Measurements from ENCODE around the gene RSU1. TPM values are rescaled to one million over a fixed set of nuclear protein-coding genes. Genes with fewer than 3 reads are reported as not detected.

Gene RSU1
- total and polyA plus RNA-seq, 2 experiments from 2014 or later = 109 to 236 TPM

GRCh38 chr10:16570731-16571130 is 246.5 kb downstream of the RSU1 start:
- Histone ChIP-seq H3K4me1 (ENCODE audit: insufficient read depth) (no peaks in the 10 kb centered on the region), H3F3A (ENCODE audit: insufficient read depth) (no peaks in the 10 kb centered on the region), H4K20me1 (ENCODE audit: insufficient read depth) (no peaks in the 10 kb centered on the region), H3K9me3 (ENCODE audit: low read depth) (no peaks in the 10 kb centered on the region), H3K79me2 (ENCODE audit: insufficient read depth) (no peaks in the 10 kb centered on the region), H3K9me2 (ENCODE audit: insufficient read depth) (no peaks in the 10 kb centered on the region), H3K9ac (no peak overlapping the region), H3K4me2 (ENCODE audit: unreplicated experiment) (no peak overlapping the region), H3K27me3 (replicated peaks; ENCODE audit: insufficient read depth) (no peaks in the 10 kb centered on the region; the same call in 1 of the 2 replicates), H3K36me3 (ENCODE audit: low read depth) (no peaks in the 10 kb centered on the region), H3K4me3 (no peak overlapping the region), H2AFZ (no peak overlapping the region), H3K27ac (no peak overlapping the region)
- DNase-seq = no peak
- TF ChIP-seq EZH2phosphoT487 (IDR thresholded peaks at IDR 0.05; ENCODE audit: insufficient read depth, low read depth) = no peak
- TF ChIP-seq EZH2 (IDR thresholded peaks at IDR 0.05; ENCODE audit: insufficient read depth, poor library complexity, severe bottlenecking) = no peak
- WGBS, 2 experiments (ENCODE audit: low coverage in 1 of 2, low lambda C conversion rate in 2 of 2, missing lambda C conversion rate in 2 of 2) = 47 to 50% methylated on average over 4 of the region's 4 CpGs
- in situ Hi-C loops (cut with MboI) = no loop called here

GRCh38 chr10:16566202-16566805 is 250.9 kb downstream of the RSU1 start:
- Histone ChIP-seq H3K36me3 (ENCODE audit: low read depth) (no peaks in the 10 kb centered on the region), H3K9me3 (ENCODE audit: low read depth) (no peaks in the 10 kb centered on the region), H3K27me3 (replicated peaks; ENCODE audit: insufficient read depth) (no peaks in the 10 kb centered on the region; the same call in 1 of the 2 replicates), H3K4me3 (no peak overlapping the region), H3F3A (ENCODE audit: insufficient read depth) (no peaks in the 10 kb centered on the region), H3K9ac (no peak overlapping the region), H3K4me1 (ENCODE audit: insufficient read depth) (no peaks in the 10 kb centered on the region), H3K27ac (no peak overlapping the region), H2AFZ (no peak overlapping the region), H4K20me1 (ENCODE audit: insufficient read depth) (no peaks in the 10 kb centered on the region), H3K79me2 (ENCODE audit: insufficient read depth) (no peaks in the 10 kb centered on the region), H3K9me2 (ENCODE audit: insufficient read depth) (no peaks in the 10 kb centered on the region), H3K4me2 (ENCODE audit: unreplicated experiment) (no peak overlapping the region)
- TF ChIP-seq EZH2phosphoT487 (IDR thresholded peaks at IDR 0.05; ENCODE audit: insufficient read depth, low read depth) (no peak), EZH2 (IDR thresholded peaks at IDR 0.05; ENCODE audit: insufficient read depth, poor library complexity, severe bottlenecking) (no peak)
- in situ Hi-C loops (cut with MboI) = no loop called here
- 54 to 63% methylated on average over 5 to 7 of the region's 7 CpGs for WGBS, 2 experiments (ENCODE audit: low coverage in 1 of 2, low lambda C conversion rate in 2 of 2, missing lambda C conversion rate in 2 of 2)
- DNase-seq = no peak

- H3K9me3 ChIP-seq (ENCODE audit: low read depth) = no peaks in the 10 kb centered on the region
- TF ChIP-seq EZH2 (IDR thresholded peaks at IDR 0.05; ENCODE audit: insufficient read depth, poor library complexity, severe bottlenecking) (no peak), EZH2phosphoT487 (IDR thresholded peaks at IDR 0.05; ENCODE audit: insufficient read depth, low read depth) (no peak)
- H3K27ac ChIP-seq = no peak overlapping the region
- no peak overlapping the region for H3K4me3 ChIP-seq
- H2AFZ ChIP-seq = 0 out of 2 replicates have a peak overlapping the region, but pooled peaks have one; percentile 14
- no peaks in the 10 kb centered on the region for H3K4me1 ChIP-seq (ENCODE audit: insufficient read depth)
- no peaks in the 10 kb centered on the region for H3K79me2 ChIP-seq (ENCODE audit: insufficient read depth)
- no peak overlapping the region for H3K4me2 ChIP-seq (ENCODE audit: unreplicated experiment)
- no peaks in the 10 kb centered on the region; the same call in 1 of the 2 replicates for H3K27me3 ChIP-seq (replicated peaks; ENCODE audit: insufficient read depth)
- in situ Hi-C loops (cut with MboI) = no loop called here
- H3K9me2 ChIP-seq (ENCODE audit: insufficient read depth) = no peaks in the 10 kb centered on the region
- no peak for DNase-seq
- H3K36me3 ChIP-seq (ENCODE audit: low read depth) = no peaks in the 10 kb centered on the region
- WGBS, 2 experiments (ENCODE audit: low coverage in 1 of 2, low lambda C conversion rate in 2 of 2, missing lambda C conversion rate in 2 of 2) = 15 to 22% methylated on average over 3 of the region's 3 CpGs
- H3K9ac ChIP-seq = no peak overlapping the region
- H3F3A ChIP-seq (ENCODE audit: insufficient read depth) = no peaks in the 10 kb centered on the region
- H4K20me1 ChIP-seq (ENCODE audit: insufficient read depth) = no peaks in the 10 kb centered on the region
Observed at GRCh38 chr10:16565604-16566003, 251.6 kb downstream of the RSU1 start.

- Histone ChIP-seq H4K20me1 (ENCODE audit: insufficient read depth) (no peaks in the 10 kb centered on the region), H2AFZ (no peak overlapping the region), H3K79me2 (ENCODE audit: insufficient read depth) (no peaks in the 10 kb centered on the region), H3K4me2 (ENCODE audit: unreplicated experiment) (no peak overlapping the region), H3K4me3 (no peak overlapping the region), H3K27ac (no peak overlapping the region), H3F3A (ENCODE audit: insufficient read depth) (no peaks in the 10 kb centered on the region), H3K9me2 (ENCODE audit: insufficient read depth) (no peaks in the 10 kb centered on the region), H3K4me1 (ENCODE audit: insufficient read depth) (no peaks in the 10 kb centered on the region), H3K27me3 (replicated peaks; ENCODE audit: insufficient read depth) (no peaks in the 10 kb centered on the region; the same call in 1 of the 2 replicates), H3K9me3 (ENCODE audit: low read depth) (no peaks in the 10 kb centered on the region), H3K9ac (no peak overlapping the region), H3K36me3 (ENCODE audit: low read depth) (no peaks in the 10 kb centered on the region)
- 80 to 84% methylated on average over 6 of the region's 6 CpGs for WGBS, 2 experiments (ENCODE audit: low coverage in 1 of 2, low lambda C conversion rate in 2 of 2, missing lambda C conversion rate in 2 of 2)
- in situ Hi-C loops (cut with MboI) = no loop called here
- TF ChIP-seq EZH2 (IDR thresholded peaks at IDR 0.05; ENCODE audit: insufficient read depth, poor library complexity, severe bottlenecking) (no peak), EZH2phosphoT487 (IDR thresholded peaks at IDR 0.05; ENCODE audit: insufficient read depth, low read depth) (no peak)
- no peak for DNase-seq
Observed at GRCh38 chr10:16562891-16563290, 254.3 kb downstream of the RSU1 start.

All from GM23248 (cell line).